ENCODE measurements around the gene USO1. TPM values are rescaled to one million over a fixed set of nuclear protein-coding genes. Genes with fewer than 3 reads are reported as not detected.
"Not testable (repeated sequence)": the region's sequence is repeated elsewhere in the genome, so short reads cannot be mapped to it uniquely, and the experiment has no call there.

Gene USO1, protein sequence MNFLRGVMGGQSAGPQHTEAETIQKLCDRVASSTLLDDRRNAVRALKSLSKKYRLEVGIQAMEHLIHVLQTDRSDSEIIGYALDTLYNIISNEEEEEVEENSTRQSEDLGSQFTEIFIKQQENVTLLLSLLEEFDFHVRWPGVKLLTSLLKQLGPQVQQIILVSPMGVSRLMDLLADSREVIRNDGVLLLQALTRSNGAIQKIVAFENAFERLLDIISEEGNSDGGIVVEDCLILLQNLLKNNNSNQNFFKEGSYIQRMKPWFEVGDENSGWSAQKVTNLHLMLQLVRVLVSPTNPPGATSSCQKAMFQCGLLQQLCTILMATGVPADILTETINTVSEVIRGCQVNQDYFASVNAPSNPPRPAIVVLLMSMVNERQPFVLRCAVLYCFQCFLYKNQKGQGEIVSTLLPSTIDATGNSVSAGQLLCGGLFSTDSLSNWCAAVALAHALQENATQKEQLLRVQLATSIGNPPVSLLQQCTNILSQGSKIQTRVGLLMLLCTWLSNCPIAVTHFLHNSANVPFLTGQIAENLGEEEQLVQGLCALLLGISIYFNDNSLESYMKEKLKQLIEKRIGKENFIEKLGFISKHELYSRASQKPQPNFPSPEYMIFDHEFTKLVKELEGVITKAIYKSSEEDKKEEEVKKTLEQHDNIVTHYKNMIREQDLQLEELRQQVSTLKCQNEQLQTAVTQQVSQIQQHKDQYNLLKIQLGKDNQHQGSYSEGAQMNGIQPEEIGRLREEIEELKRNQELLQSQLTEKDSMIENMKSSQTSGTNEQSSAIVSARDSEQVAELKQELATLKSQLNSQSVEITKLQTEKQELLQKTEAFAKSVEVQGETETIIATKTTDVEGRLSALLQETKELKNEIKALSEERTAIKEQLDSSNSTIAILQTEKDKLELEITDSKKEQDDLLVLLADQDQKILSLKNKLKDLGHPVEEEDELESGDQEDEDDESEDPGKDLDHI
- total RNA-seq (10 to 100 TPM; 24.0 to 27.8 TPM), total RNA-seq (76.7 to 113 reads per million in 2 donors)

- Mint-ChIP-seq H3K36me3 (ENCODE audit: low read depth) (peaks cover 3% of the 10 kb centered on the region), H3K4me3 (peak within 1 kb of the TSS; percentile 100), H3K27me3 (no peaks in the 10 kb centered on the region), H3K4me1 (peaks cover 42% of the 10 kb centered on the region), H3K27ac (peak within 1 kb of the TSS; percentile 99)
- no peaks in the 10 kb centered on the region for H3K9me3 ChIP-seq (ENCODE audit: control insufficient read depth, low read length, poor library complexity, severe bottlenecking)
- ATAC-seq = peak; percentile 95
- peak; percentile 97 to 100 (median 99) for DNase-seq
These were observed at the start of gene USO1 for GRCh38 chr4:75724066-75724866. USO1 (plus strand) TSS chr4:75724577; CDS start chr4:75724820, 243 bp downstream.

DNA sequence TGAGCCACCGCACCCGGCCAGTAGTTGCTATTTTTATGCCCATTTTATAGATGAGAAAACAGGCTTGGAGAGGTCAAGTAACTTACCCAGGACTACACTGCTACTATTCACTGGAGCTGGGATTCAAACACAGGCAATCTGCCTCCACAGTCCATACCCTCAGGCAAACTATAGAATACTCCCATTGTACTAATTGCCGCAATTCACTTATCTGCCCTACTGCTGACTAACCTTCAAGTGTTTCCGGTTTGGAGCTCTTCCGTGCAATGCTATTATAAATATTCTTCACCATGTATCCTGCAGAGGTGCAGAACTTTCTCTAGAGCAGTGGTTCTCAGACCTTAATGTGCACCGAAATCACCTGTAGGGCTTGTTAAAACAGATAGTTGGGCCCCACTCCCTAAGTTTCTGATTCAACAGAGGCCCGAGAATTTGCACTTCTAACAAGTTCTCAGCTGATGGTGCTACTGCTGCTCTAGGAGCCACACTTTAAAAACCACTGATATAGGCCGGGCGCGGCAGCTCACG, 49.3 kb upstream of the USO1 start:
- H3K9me3 ChIP-seq (ENCODE audit: control insufficient read depth, low read length, poor library complexity, severe bottlenecking) = no peaks in the 10 kb centered on the region
- DNase-seq (no peak), ATAC-seq (no peak)
- Mint-ChIP-seq H3K27ac (no peak overlapping the region), H3K4me3 (no peak overlapping the region), H3K27me3 (no peaks in the 10 kb centered on the region), H3K4me1 (peaks cover 29% of the 10 kb centered on the region), H3K36me3 (ENCODE audit: low read depth) (peaks cover 9% of the 10 kb centered on the region)

DNA sequence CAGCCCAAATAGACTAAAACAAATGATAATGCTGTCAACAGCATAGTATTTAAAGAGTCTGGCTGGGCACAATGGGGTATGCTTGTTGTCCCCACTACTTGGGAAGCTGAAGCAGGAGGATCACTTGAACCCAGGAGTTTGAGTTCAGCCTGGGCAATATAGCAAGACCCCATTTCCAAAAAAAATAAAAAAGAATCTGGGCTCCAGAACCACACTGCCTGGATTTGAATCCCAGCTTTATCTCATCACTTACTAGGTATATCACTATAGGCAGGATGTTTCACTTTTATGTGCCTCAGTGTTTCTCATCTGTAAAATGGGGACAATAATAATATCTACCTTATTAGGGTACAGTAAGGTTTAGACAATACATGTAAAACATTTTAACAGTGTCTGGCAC, 45.9 kb upstream of the USO1 start:
- ATAC-seq (no peak), DNase-seq (no peak)
- Mint-ChIP-seq H3K36me3 (ENCODE audit: low read depth) (no peaks in the 10 kb centered on the region), H3K4me1 (peaks cover 21% of the 10 kb centered on the region), H3K4me3 (no peak overlapping the region), H3K27ac (no peak overlapping the region), H3K27me3 (no peaks in the 10 kb centered on the region)
- H3K9me3 ChIP-seq (ENCODE audit: control insufficient read depth, low read length, poor library complexity, severe bottlenecking) = no peaks in the 10 kb centered on the region

DNA sequence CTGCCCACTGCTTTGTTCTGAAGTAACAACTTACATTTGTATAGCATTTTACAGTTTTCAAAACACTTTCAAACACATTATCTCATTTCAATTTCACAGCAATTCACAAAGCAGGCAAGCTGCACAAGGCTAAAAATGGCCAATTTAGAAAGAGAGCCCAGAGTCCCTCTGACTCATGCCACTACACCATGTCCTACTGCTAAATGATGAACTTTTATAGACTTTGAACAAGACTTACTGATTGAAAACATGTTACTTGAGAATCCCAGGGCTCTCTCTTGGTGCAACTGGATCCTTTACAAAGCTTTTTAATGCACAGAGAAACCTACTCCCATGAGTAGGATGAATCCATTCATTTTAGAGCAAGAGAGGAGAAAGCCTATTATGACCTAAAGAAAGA, 45.4 kb upstream of the USO1 start:
- DNase-seq = no peak
- no peaks in the 10 kb centered on the region for H3K9me3 ChIP-seq (ENCODE audit: control insufficient read depth, low read length, poor library complexity, severe bottlenecking)
- Mint-ChIP-seq H3K27me3 (no peaks in the 10 kb centered on the region), H3K4me3 (no peak overlapping the region), H3K4me1 (peaks cover 20% of the 10 kb centered on the region), H3K36me3 (ENCODE audit: low read depth) (no peaks in the 10 kb centered on the region), H3K27ac (no peak overlapping the region)
- no peak for ATAC-seq

DNA sequence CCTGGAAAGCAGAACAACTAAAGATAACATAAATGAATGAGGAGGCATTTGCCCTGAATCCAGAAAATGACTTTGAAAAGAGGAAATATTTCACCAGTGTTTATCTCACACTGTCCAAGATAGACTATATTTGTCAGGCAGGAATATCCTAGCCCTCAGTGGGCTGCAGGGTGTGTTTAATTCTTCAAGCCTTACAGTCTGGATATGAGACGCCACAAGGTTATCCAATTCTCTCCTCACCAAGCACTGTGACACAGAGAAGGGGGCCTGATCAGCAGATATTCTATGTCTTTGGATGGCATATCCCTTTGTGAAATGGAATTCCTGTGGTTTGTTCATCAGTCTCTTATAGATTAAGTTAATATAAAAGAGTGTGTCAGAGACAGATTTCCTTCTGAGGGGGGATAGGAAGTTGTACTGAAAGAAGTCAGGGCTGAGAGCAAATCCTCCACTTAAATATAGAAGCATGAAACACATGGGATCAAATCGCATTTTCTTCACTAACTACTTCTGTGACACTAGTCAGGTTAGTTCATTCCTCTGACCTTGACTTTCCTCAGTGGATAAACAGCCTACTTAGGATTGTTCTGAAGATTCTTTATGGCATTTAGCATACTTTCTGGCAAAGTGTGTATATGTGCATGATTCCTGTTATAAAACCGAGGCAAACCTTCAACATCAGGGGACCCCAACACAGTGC, 44.4 kb upstream of the USO1 start:
- no peak overlapping the region for H3K27ac Mint-ChIP-seq
- DNase-seq (no peak), ATAC-seq (no peak)
- H3K4me3 Mint-ChIP-seq = no peak overlapping the region
- H3K27me3 Mint-ChIP-seq = no peaks in the 10 kb centered on the region
- no peaks in the 10 kb centered on the region for H3K36me3 Mint-ChIP-seq (ENCODE audit: low read depth)
- peaks cover 17% of the 10 kb centered on the region for H3K4me1 Mint-ChIP-seq
- no peaks in the 10 kb centered on the region for H3K9me3 ChIP-seq (ENCODE audit: control insufficient read depth, low read length, poor library complexity, severe bottlenecking)

GRCh38 chr4:75683482-75684155, 40.8 kb upstream of the USO1 start:
- H3K9me3 ChIP-seq (ENCODE audit: control insufficient read depth, low read length, poor library complexity, severe bottlenecking) = no peaks in the 10 kb centered on the region
- peak overlapping the region; percentile 86 for H3K27ac Mint-ChIP-seq

GRCh38 chr4:75685546-75686189, 38.7 kb upstream of the USO1 start:
- H3K9me3 ChIP-seq (ENCODE audit: control insufficient read depth, low read length, poor library complexity, severe bottlenecking) = no peaks in the 10 kb centered on the region
- ATAC-seq = no peak
- no peaks in the 10 kb centered on the region for H3K27me3 Mint-ChIP-seq
- H3K36me3 Mint-ChIP-seq (ENCODE audit: low read depth) = no peaks in the 10 kb centered on the region
- no peak for DNase-seq
- peak overlapping the region; percentile 67 for H3K27ac Mint-ChIP-seq
- H3K4me1 Mint-ChIP-seq = peaks cover 19% of the 10 kb centered on the region
- no peak overlapping the region for H3K4me3 Mint-ChIP-seq

More at GRCh38 chr4:75683482-75684155, 40.8 kb upstream of the USO1 start:
- ATAC-seq (no peak), DNase-seq (no peak)
- H3K4me1 Mint-ChIP-seq = peaks cover 19% of the 10 kb centered on the region
- no peaks in the 10 kb centered on the region for H3K27me3 Mint-ChIP-seq
- H3K36me3 Mint-ChIP-seq (ENCODE audit: low read depth) = no peaks in the 10 kb centered on the region
- H3K4me3 Mint-ChIP-seq = peak overlapping the region; percentile 5

GRCh38 chr4:75686346-75686745, 38.0 kb upstream of the USO1 start:
- Mint-ChIP-seq H3K4me1 (peaks cover 19% of the 10 kb centered on the region), H3K27me3 (no peaks in the 10 kb centered on the region), H3K4me3 (no peak overlapping the region), H3K27ac (peak overlapping the region; percentile 67), H3K36me3 (ENCODE audit: low read depth) (no peaks in the 10 kb centered on the region)
- DNase-seq (peak in 1 of 3 donors; percentile 13), ATAC-seq (peak; percentile 85)
- H3K9me3 ChIP-seq (ENCODE audit: control insufficient read depth, low read length, poor library complexity, severe bottlenecking) = no peaks in the 10 kb centered on the region

DNA sequence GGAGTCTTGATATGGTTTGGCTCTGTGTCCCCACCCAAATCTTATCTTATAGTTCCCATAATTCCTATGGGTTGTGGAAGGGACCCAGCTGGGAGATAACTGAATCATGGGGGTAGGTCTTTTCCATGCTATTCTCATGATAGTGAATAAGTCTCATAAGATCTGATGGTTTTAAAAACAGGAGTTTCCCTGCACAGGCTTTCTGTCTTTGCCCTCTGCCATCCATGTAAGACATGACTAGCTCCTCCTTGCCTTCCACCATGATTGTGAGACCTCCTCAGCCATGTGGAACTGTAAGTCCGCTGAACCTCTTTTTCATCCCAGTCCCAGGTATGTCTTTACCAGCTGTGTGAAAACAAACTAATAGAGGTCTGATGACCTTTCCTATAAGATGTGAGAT, 37.3 kb upstream of the USO1 start:
- not testable (repeated sequence) for H3K4me3 Mint-ChIP-seq; H3K36me3 Mint-ChIP-seq (ENCODE audit: low read depth); DNase-seq; H3K27me3 Mint-ChIP-seq; H3K9me3 ChIP-seq (ENCODE audit: control insufficient read depth, low read length, poor library complexity, severe bottlenecking); ATAC-seq
- H3K4me1 Mint-ChIP-seq = peaks cover 17% of the 10 kb centered on the region
- peak overlapping the region; percentile 67 for H3K27ac Mint-ChIP-seq

- not testable (repeated sequence) for H3K9me3 ChIP-seq (ENCODE audit: control insufficient read depth, low read length, poor library complexity, severe bottlenecking); H3K36me3 Mint-ChIP-seq (ENCODE audit: low read depth); H3K4me1 Mint-ChIP-seq; DNase-seq; H3K27me3 Mint-ChIP-seq; H3K27ac Mint-ChIP-seq; H3K4me3 Mint-ChIP-seq; ATAC-seq
These were observed 32.3 kb upstream of the USO1 start for GRCh38 chr4:75692066-75692465.

- DNase-seq (no peak), ATAC-seq (peak; percentile 84)
- no peak overlapping the region for H3K4me3 Mint-ChIP-seq
- H3K27ac Mint-ChIP-seq = peak overlapping the region; percentile 94
- peaks cover 20% of the 10 kb centered on the region for H3K4me1 Mint-ChIP-seq
- H3K36me3 Mint-ChIP-seq (ENCODE audit: low read depth) = no peaks in the 10 kb centered on the region
- H3K9me3 ChIP-seq (ENCODE audit: control insufficient read depth, low read length, poor library complexity, severe bottlenecking) = no peaks in the 10 kb centered on the region
- no peaks in the 10 kb centered on the region for H3K27me3 Mint-ChIP-seq
These were observed 28.3 kb upstream of the USO1 start for GRCh38 chr4:75696071-75696470.

Data from T-helper 17 cell (primary cell).